Sigmoid colon (tissue), 7 donors: ENCODE data around the gene TP53I11. TPM values are rescaled to one million over a fixed set of nuclear protein-coding genes. Genes with fewer than 3 reads are reported as not detected.

Experiments
- DNase-seq: peaks from one replicate; pipeline ENCODE4 v3.0.0-alpha.2; 2019
- H3K27ac ChIP-seq, 4 donors: fragments of 200-600 bp; sonication (generic); one replicate each; pipeline ENCODE4 v1.5.1; 2016 to 2019; ENCODE audit warnings: mild to moderate bottlenecking in 1 of 4
- H3K27me3 ChIP-seq, 3 donors: fragments of 200-600 bp; sonication (generic); one replicate each; pipeline ENCODE4 v1.5.1; 2019; ENCODE audit warnings: mild to moderate bottlenecking in 1 of 3
- H3K36me3 ChIP-seq, 4 donors: fragments of 200-600 bp; sonication (generic); one replicate each; pipeline ENCODE4 v1.5.1; 2016 to 2019
- H3K4me1 ChIP-seq, 4 donors: fragments of 200-600 bp; sonication (generic); one replicate each; pipeline ENCODE4 v1.5.1; 2017 to 2019
- H3K4me3 ChIP-seq, 4 donors: fragments of 200-600 bp; sonication (generic); one replicate each; pipeline ENCODE4 v1.5.1; 2017 to 2019; ENCODE audit warnings: mild to moderate bottlenecking in 2 of 4, moderate library complexity in 1 of 4
- H3K9me3 ChIP-seq, 4 donors: fragments of 200-600 bp in 3 of 4; sonication (generic) in 3 of 4; one replicate each; pipeline versions ENCODE4 v1.5.1 to v1.6.1; 2013 to 2019
- CTCF ChIP-seq, 4 experiments: fragments of 450-650 bp in 3 of 4; fragments of 200-600 bp in 1 of 4; IDR thresholded peaks; one replicate each; pipeline ENCODE4 v1.5.1; 2016 to 2019; ENCODE audit warnings: antibody characterized with exemption in 4 of 4, mild to moderate bottlenecking in 3 of 4, moderate library complexity in 2 of 4
- EP300 ChIP-seq, 4 donors: sonication (generic); formaldehyde crosslinking; IDR thresholded peaks; one replicate each; pipeline ENCODE4 v1.6.1; 2017; ENCODE audit warnings: antibody characterized with exemption in 4 of 4
- POLR2A ChIP-seq, 2 donors: fragments of 450-650 bp; IDR thresholded peaks; one replicate each; pipeline ENCODE4 v1.6.1; 2016; ENCODE audit warnings: antibody characterized with exemption in 2 of 2, mild to moderate bottlenecking in 2 of 2, moderate library complexity in 2 of 2
- POLR2AphosphoS5 ChIP-seq, 4 donors: sonication (generic); formaldehyde crosslinking; IDR thresholded peaks; one replicate each; pipeline ENCODE4 v1.6.1; 2017; ENCODE audit warnings: antibody characterized with exemption in 4 of 4
- WGBS, 2 donors: extraction: QIAGEN DNeasy Blood & Tissue Kit; methylation state at CpG; one replicate each; pipeline ENCODE4 v1.1.7; 2013; 5-methylcytosine and 5-hydroxymethylcytosine counted together
- intact Hi-C: fragments of 100-400 bp; cut with DNase I; formaldehyde crosslinking; loops from one replicate; pipeline ENCODE4 v1.15.1; 2023
- polyA plus RNA-seq, 3 donors: library from polyadenylated mRNA; stranded (reverse); fragments of 200-250 nt; gene quantifications; one replicate each; pipeline ENCODE4 v1.2.3, GENCODE V29; 2013
- total RNA-seq, 4 donors: library from RNA; depleted of rRNA; stranded (reverse); fragments of >200 nt; gene quantifications; one replicate each; pipeline ENCODE4 v1.1.0, GENCODE V29; 2016
- donor health status: healthy with polysubstance abuse.
- donor health status: Bipolar disorder and iron deficiency.
- donor health status: healthy.

TP53I11 gene
- total and polyA plus RNA-seq, 7 donors = 12.0 to 67.0 (median 17.9) TPM

GRCh38 chr11:44926036-44926435, 24.6 kb downstream of the TP53I11 start:
- Histone ChIP-seq H3K27me3 (no peaks in the 10 kb centered on the region), H3K9me3 (no peaks in the 10 kb centered on the region), H3K36me3 (peaks cover 0 to 68% (median 12%) of the 10 kb centered on the region in 4 donors), H3K27ac (no peak overlapping the region), H3K4me3 (no peak overlapping the region), H3K4me1 (no peaks in the 10 kb centered on the region)
- WGBS, 2 donors = 78 to 88% methylated on average over 8 of the region's 8 CpGs
- TF ChIP-seq EP300 (IDR thresholded peaks at IDR 0.05) = no peak
- no peak for TF ChIP-seq CTCF (IDR thresholded peaks at IDR 0.05)
- no peak for TF ChIP-seq POLR2A (IDR thresholded peaks at IDR 0.05)
- TF ChIP-seq POLR2AphosphoS5 (IDR thresholded peaks at IDR 0.05) = no peak
- DNase-seq = no peak
- intact Hi-C loops = no loop called here

- intact Hi-C loops = no loop called here
- 73 to 88% methylated on average over 3 of the region's 3 CpGs for WGBS, 2 donors
Measured at GRCh38 chr11:44923806-44924205, 26.9 kb downstream of the TP53I11 start.

GRCh38 chr11:44923115-44923514, 27.6 kb downstream of the TP53I11 start:
- TF ChIP-seq POLR2AphosphoS5 (IDR thresholded peaks at IDR 0.05) (no peak), POLR2A (IDR thresholded peaks at IDR 0.05) (no peak), EP300 (IDR thresholded peaks at IDR 0.05) (no peak), CTCF (IDR thresholded peaks at IDR 0.05) (no peak)
- WGBS, 2 donors = 61 to 71% methylated on average over 7 of the region's 7 CpGs
- no peaks in the 10 kb centered on the region for H3K4me1 ChIP-seq
- H3K4me3 ChIP-seq = no peak overlapping the region
- H3K36me3 ChIP-seq = peaks cover 4 to 73% (median 22%) of the 10 kb centered on the region in 4 donors
- DNase-seq = no peak
- no peaks in the 10 kb centered on the region for H3K9me3 ChIP-seq
- no peak overlapping the region for H3K27ac ChIP-seq
- H3K27me3 ChIP-seq = no peaks in the 10 kb centered on the region
- intact Hi-C loops = no loop called here

More at GRCh38 chr11:44923806-44924205, 26.9 kb downstream of the TP53I11 start:
- Histone ChIP-seq H3K36me3 (peaks cover 4 to 71% (median 20%) of the 10 kb centered on the region in 4 donors), H3K4me1 (no peaks in the 10 kb centered on the region), H3K27me3 (no peaks in the 10 kb centered on the region), H3K27ac (no peak overlapping the region), H3K4me3 (no peak overlapping the region), H3K9me3 (no peaks in the 10 kb centered on the region)
- DNase-seq = no peak
- TF ChIP-seq POLR2A (IDR thresholded peaks at IDR 0.05) (no peak), CTCF (IDR thresholded peaks at IDR 0.05) (no peak), POLR2AphosphoS5 (IDR thresholded peaks at IDR 0.05) (no peak), EP300 (IDR thresholded peaks at IDR 0.05) (no peak)

- H3K4me1 ChIP-seq = no peaks in the 10 kb centered on the region
Measured at GRCh38 chr11:44920451-44920850, 30.2 kb downstream of the TP53I11 start.

GRCh38 chr11:44917741-44918140, 32.9 kb downstream of the TP53I11 start:
- Histone ChIP-seq H3K27ac (no peak overlapping the region), H3K27me3 (no peaks in the 10 kb centered on the region), H3K4me3 (no peak overlapping the region), H3K36me3 (peaks cover 8 to 78% (median 23%) of the 10 kb centered on the region in 4 donors), H3K4me1 (no peaks in the 10 kb centered on the region), H3K9me3 (no peaks in the 10 kb centered on the region)
- TF ChIP-seq POLR2A (IDR thresholded peaks at IDR 0.05) (no peak), CTCF (IDR thresholded peaks at IDR 0.05) (no peak), EP300 (IDR thresholded peaks at IDR 0.05) (no peak), POLR2AphosphoS5 (IDR thresholded peaks at IDR 0.05) (no peak)
- WGBS, 2 donors = 94 to 96% methylated on average over 4 of the region's 4 CpGs
- no peak for DNase-seq
- intact Hi-C loops = loop anchor here (10.0 kb wide), 1 partner anchor 823 kb away; the partner anchor contains the start of gene EXT2

More at GRCh38 chr11:44920451-44920850, 30.2 kb downstream of the TP53I11 start:
- intact Hi-C loops = no loop called here
- Histone ChIP-seq H3K4me3 (no peak overlapping the region), H3K27me3 (no peaks in the 10 kb centered on the region), H3K36me3 (peaks cover 4 to 81% (median 22%) of the 10 kb centered on the region in 4 donors), H3K9me3 (no peaks in the 10 kb centered on the region), H3K27ac (no peak overlapping the region)
- DNase-seq = no peak
- WGBS, 2 donors = 81 to 85% methylated on average over 7 of the region's 7 CpGs
- TF ChIP-seq POLR2AphosphoS5 (IDR thresholded peaks at IDR 0.05) (no peak), POLR2A (IDR thresholded peaks at IDR 0.05) (no peak)
